LNCaP clone FGC (cell line): ENCODE results near the gene GPC1.

Experiments used
- DNase-seq: peaks from one replicate; pipeline ENCODE4 v3.0.0-alpha.2; 2011; ENCODE audit warnings: low read depth
- H3K4me3 ChIP-seq: 2 replicates; pipeline ENCODE4 v1.5.1; 2011; ENCODE audit warnings: mild to moderate bottlenecking, low read depth, low read length, control low read depth
- CTCF ChIP-seq: IDR thresholded peaks from 2 replicates; pipeline ENCODE4 v1.5.1; 2012; ENCODE audit warnings: mild to moderate bottlenecking; ENCODE audit not compliant: control insufficient read depth, insufficient read depth; ENCODE audit errors: extremely low read depth

The GPC1 gene

GRCh38 chr2:240499309-240500301 lies 64.1 kb downstream of the GPC1 start:
- no peak for TF ChIP-seq CTCF
- no peak overlapping the region for H3K4me3 ChIP-seq
- DNase-seq, result no peak

GRCh38 chr2:240500561-240501423 lies 65.3 kb downstream of the GPC1 start:
- no peak overlapping the region for H3K4me3 ChIP-seq
- TF ChIP-seq CTCF, result no peak
- no peak for DNase-seq

- DNase-seq, result no peak
- H3K4me3 ChIP-seq, result no peak overlapping the region
- no peak for TF ChIP-seq CTCF
Observed at GRCh38 chr2:240501531-240501991, 66.1 kb downstream of the GPC1 start.

GRCh38 chr2:240502059-240502429 lies 66.6 kb downstream of the GPC1 start:
- H3K4me3 ChIP-seq, result no peak overlapping the region
- no peak for DNase-seq
- no peak for TF ChIP-seq CTCF

GRCh38 chr2:240502430-240503121 lies 67.1 kb downstream of the GPC1 start:
- DNase-seq, result no peak
- no peak for TF ChIP-seq CTCF
- no peak overlapping the region for H3K4me3 ChIP-seq

GRCh38 chr2:240503375-240503774 lies 67.9 kb downstream of the GPC1 start:
- no peak for DNase-seq
- TF ChIP-seq CTCF, result no peak
- H3K4me3 ChIP-seq, result no peak overlapping the region
